Omental fat pad (tissue), 4 donors: ENCODE measurements around the gene RSPH1. TPM values are rescaled to one million over a fixed set of nuclear protein-coding genes. Genes with fewer than 3 reads are reported as not detected.

Experiments
- ATAC-seq: fragments of 150-250 bp; one replicate; pipeline ENCODE4 v1.9.1; 2016; ENCODE audit warnings: mild to moderate bottlenecking, moderate library complexity; ENCODE audit not compliant: low FRiP score
- DNase-seq: peaks from one replicate; pipeline ENCODE4 v3.0.0-alpha.2; 2019; ENCODE audit warnings: low spot score
- total RNA-seq, 4 donors: library from RNA; depleted of rRNA; stranded (reverse); fragments of >200 nt; gene quantifications; one replicate each; pipeline ENCODE4 v1.1.0, GENCODE V29; 2016
- TF ChIP-seq, protein P1 (sequence below), 3 donors: fragments of 450-650 bp; IDR thresholded peaks; one replicate each; pipeline ENCODE4 v1.5.1; 2016 to 2017; ENCODE audit warnings: antibody characterized with exemption in 3 of 3, mild to moderate bottlenecking in 3 of 3, moderate library complexity in 2 of 3

The RSPH1 gene
- total RNA-seq, 4 donors from 2014 or later = 0.31 to 0.37 (median 0.36) TPM; not detected in 1

GRCh38 chr21:42522271-42522670, 26.2 kb upstream of the RSPH1 start:
- DNase-seq = no peak
- TF ChIP-seq, protein P1, sequence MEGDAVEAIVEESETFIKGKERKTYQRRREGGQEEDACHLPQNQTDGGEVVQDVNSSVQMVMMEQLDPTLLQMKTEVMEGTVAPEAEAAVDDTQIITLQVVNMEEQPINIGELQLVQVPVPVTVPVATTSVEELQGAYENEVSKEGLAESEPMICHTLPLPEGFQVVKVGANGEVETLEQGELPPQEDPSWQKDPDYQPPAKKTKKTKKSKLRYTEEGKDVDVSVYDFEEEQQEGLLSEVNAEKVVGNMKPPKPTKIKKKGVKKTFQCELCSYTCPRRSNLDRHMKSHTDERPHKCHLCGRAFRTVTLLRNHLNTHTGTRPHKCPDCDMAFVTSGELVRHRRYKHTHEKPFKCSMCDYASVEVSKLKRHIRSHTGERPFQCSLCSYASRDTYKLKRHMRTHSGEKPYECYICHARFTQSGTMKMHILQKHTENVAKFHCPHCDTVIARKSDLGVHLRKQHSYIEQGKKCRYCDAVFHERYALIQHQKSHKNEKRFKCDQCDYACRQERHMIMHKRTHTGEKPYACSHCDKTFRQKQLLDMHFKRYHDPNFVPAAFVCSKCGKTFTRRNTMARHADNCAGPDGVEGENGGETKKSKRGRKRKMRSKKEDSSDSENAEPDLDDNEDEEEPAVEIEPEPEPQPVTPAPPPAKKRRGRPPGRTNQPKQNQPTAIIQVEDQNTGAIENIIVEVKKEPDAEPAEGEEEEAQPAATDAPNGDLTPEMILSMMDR (IDR thresholded peaks at IDR 0.05) = no peak
- no peak for ATAC-seq

DNA sequence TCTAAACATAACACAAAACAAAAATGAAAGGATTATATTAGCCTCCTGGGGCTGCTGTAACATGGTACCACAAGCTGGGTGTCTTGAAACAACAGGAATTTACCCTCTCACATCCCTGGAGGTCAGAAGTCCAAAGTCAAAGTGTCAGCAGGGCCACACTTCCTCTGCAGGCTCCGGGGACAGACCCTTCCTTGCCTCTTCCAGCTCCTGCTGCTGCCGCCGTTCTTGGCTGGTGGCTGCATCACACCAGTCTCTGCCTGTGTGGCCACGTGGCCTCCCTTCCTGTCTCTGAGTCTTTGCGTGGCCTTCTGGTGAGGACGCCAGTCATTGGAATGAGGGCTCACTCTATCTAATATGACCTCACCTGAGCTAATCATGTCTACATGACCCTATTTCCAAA, 25.8 kb upstream of the RSPH1 start:
- TF ChIP-seq, protein P1 (IDR thresholded peaks at IDR 0.05) = no peak
- DNase-seq (no peak), ATAC-seq (no peak)

- DNase-seq = no peak
- TF ChIP-seq, protein P1 (IDR thresholded peaks at IDR 0.05) = no peak
- ATAC-seq = no peak
These were observed 25.4 kb upstream of the RSPH1 start for GRCh38 chr21:42521384-42521783.

- ATAC-seq (no peak), DNase-seq (no peak)
- TF ChIP-seq, protein P1 (IDR thresholded peaks at IDR 0.05) = no peak
These were observed 24.7 kb upstream of the RSPH1 start for GRCh38 chr21:42520628-42521253.

DNA sequence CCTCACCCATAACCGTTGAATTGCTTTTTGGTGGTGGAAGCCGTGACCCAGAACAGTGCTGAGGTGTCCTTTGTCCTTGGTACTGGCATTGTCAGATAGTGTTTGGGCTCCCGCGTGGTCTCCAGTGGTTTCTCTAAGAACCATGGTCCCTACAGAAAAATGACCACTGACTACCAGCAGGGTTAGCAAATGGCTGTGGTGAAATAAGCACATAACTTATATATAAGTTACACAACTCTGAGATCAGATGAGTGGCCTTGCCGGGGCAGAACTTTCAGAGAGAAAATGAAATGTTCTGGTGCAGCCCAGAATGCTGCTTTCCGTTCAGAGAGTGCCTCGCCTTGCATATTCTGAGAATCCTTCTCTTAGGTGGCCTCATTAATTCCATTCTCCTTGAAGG, 22.6 kb upstream of the RSPH1 start:
- TF ChIP-seq, protein P1 (IDR thresholded peaks at IDR 0.05) = no peak
- ATAC-seq (no peak), DNase-seq (no peak)

- TF ChIP-seq, protein P1 (IDR thresholded peaks at IDR 0.05) = no peak
- DNase-seq (no peak), ATAC-seq (no peak)
These were observed 22.2 kb upstream of the RSPH1 start for GRCh38 chr21:42518215-42518614.

- TF ChIP-seq, protein P1 (IDR thresholded peaks at IDR 0.05) = no peak
- no peak for ATAC-seq
- DNase-seq = no peak
These were observed 19.9 kb upstream of the RSPH1 start for GRCh38 chr21:42515708-42516502.
